Left forelimb (tissue), 1 donor: ENCODE results near the gene KANSL3.
"Not testable (repeated sequence)": the region's sequence is repeated elsewhere in the genome, so short reads cannot be mapped to it uniquely, and the experiment has no call there.

Source experiments
- DNase-seq: peaks from one replicate; pipeline ENCODE4 v3.0.0-alpha.2; 2018; ENCODE audit warnings: low spot score

The KANSL3 gene

GRCh38 chr2:96654791-96655190 lies 16.7 kb upstream of the KANSL3 start:
- DNase-seq: not testable (repeated sequence)

DNA sequence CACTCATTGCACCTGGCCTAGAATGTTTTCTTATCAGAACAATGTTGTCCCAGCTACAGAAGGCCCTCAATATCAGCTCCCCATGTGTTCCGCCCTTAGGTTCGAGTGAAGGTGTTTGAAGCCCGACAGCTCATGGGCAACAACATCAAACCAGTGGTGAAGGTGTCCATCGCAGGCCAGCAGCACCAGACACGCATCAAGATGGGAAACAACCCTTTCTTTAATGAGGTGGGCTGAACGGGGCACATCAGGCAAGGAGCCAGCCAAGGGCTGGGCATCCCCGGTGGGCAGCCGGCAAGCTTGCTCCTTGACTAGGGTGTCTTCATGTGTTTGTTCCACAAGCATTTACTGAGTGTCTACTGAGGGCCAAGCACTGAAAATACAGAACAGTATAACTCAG lies 13.7 kb upstream of the KANSL3 start:
- no peak for DNase-seq

GRCh38 chr2:96649342-96649741 lies 11.2 kb upstream of the KANSL3 start:
- no peak for DNase-seq

- DNase-seq: no peak
Measured at GRCh38 chr2:96648306-96648930, 10.3 kb upstream of the KANSL3 start.

DNA sequence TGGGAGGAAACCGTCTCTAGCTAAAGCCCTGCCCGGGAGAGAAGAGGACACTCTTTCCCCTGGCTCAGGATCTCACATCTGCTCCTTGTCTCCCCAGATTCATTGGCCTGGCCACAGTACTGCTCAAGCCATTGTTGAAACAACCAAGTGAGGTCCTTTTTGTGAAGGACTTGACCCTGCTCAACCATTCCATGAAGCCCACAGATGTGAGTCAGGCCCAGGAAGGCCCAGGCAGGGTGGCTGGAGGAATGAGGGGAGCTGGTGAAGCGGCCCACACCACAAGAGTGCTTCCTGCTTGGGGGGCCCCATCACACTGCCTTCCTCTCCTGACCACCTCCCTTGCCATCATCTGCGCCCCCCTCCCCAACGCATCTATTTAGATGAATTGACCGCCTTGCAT lies 9.6 kb upstream of the KANSL3 start:
- no peak for DNase-seq

- no peak for DNase-seq
Measured at GRCh38 chr2:96642564-96643360, 4.7 kb upstream of the KANSL3 start, which contains the start of gene FER1L5. FER1L5 (plus strand) TSS chr2:96642764; CDS start chr2:96642837, 73 bp downstream.

GRCh38 chr2:96637385-96638143 lies 548 bp downstream of the KANSL3 start:
- peak; percentile 91 for DNase-seq

- DNase-seq: no peak
Measured at GRCh38 chr2:96636551-96637171, 1.5 kb downstream of the KANSL3 start.

- DNase-seq: no peak
Measured at GRCh38 chr2:96633641-96634040, 4.5 kb downstream of the KANSL3 start.

DNA sequence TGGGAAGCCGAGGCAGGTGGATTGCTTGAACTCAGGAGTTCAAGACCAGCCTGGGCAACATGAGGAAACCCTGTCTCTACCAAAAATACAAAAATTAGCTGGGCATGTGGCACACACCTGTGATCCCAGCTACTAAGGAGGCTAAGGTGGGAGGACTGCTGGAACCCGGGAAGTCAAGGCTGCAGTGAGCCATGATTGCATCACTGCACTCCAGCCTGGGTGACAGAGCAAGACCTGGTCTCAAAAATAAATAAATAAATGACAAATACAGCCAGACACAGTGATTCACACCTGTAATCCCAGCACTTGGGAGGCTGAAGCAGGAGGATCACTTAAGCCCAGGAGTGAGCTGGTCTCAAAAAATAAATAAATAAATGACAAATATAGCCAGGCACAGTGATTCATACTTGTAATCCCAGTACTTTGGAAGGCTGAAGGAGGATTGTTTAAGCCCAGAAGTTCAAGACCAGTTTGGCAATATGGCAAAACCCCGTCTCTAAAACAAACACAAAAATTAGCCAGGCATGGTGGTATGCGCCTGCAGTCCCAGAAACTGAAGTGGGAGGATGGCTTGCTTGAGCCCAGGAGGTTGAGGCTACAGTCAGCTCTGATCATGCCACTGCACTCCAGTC lies 6.2 kb downstream of the KANSL3 start:
- DNase-seq: no peak

GRCh38 chr2:96626553-96626942 lies 11.6 kb downstream of the KANSL3 start:
- DNase-seq: no peak

GRCh38 chr2:96625571-96626552 lies 12.2 kb downstream of the KANSL3 start:
- DNase-seq: no peak

GRCh38 chr2:96623116-96623515 lies 15.0 kb downstream of the KANSL3 start:
- DNase-seq: no peak

DNA sequence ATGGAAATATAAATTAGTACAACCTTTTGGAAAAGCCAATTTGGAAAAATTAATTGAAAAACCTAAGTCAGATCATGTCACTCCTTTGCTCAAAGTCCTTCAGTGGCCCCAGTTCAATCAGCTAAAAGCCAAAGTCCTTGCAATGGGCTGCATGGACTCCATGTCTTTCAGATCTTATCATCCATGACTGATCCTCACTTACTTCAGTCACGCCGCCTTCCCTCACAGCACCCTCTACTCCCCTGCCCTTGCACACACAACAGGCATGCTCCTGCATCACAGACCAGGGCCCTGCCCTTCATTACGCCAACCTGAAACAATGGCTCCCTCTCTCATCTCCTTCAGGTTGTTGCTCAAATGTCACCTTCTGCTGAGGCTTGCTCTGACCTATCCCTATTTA lies 15.6 kb downstream of the KANSL3 start:
- no peak for DNase-seq

DNA sequence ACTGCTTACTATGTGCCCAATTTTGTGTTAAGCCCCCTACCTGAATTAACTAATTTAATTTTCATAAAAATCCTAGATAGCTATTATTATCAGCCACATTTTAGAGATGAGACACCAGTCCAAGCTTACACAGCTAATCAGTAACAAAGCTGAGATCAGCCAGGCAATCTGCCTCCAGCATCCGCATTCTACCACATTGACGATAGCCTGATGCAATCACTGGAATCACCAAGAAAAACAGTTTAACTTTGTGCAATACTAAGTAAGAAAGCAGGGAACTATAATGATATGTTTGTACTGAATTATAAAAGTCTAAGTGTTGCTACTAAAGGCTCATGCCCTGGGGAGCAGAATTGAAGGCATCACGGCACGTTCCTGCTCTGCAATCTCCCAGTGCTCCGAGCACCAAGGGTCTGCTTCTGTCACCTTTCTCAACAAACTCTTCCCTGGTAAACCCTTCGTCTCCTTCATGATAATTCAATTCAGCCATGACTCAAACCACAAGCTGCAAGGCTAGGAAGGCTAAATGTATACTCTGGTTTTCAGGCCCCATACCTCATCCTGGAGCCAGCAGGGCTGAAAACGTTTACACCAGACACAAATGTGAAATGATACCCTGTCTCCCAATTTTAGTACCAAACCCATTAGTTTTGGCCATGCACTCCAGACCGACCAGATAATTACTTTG lies 19.4 kb downstream of the KANSL3 start:
- DNase-seq: no peak

- no peak for DNase-seq
Measured at GRCh38 chr2:96617012-96617411, 21.1 kb downstream of the KANSL3 start.

GRCh38 chr2:96616535-96616934 lies 21.6 kb downstream of the KANSL3 start:
- no peak for DNase-seq

GRCh38 chr2:96616128-96616527 lies 22.0 kb downstream of the KANSL3 start:
- DNase-seq: no peak

DNA sequence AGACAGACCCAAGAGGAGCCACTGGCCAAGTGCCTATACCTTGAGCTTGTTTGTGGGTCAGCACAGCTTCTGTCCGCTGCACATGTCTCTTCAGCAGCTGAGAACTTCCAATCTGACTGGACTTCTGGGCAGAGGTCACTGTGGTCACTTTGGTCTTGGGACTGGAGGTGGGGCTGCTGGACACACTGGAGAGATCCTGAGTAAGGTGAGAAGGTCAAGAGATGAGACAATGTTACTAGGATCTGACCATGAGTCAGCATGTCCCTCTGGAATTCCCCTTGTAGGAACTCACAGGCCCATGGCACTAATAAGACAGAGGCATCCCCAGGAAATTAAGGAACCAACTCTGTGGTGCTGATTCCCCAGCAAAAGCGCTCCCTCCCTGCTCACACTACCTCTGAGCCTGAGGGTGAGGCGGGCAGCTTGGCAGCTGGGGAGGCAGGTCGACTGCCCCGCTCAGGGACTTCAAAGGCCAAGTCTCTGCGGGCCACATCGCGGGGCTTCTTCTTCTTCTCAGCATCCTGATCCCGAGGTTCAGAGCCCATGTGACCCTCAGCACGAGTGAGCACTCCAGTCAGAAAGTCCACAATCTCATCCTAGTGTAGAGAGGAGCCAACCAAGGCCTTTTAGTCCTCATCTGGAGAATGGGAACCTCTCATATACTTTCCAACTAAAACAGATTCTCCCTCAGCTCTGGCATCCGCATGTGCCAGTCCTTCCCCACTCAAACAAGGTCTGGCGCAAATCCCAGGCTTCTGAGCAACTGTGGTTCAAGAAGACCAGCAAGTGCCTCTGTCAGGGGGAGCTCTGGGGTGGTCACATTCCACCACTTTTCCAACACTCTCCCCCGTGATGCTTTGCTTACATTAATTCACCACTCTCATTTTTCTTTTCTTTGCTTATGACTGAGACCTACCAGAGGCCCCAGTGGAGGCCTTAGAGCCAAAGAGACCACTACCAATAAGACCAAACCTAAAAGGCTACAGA lies 29.4 kb downstream of the KANSL3 start:
- no peak for DNase-seq
